ENCODE measurements around the gene DKKL1.

DKKL1 gene

GRCh38 chr19:49389406-49389805, 25.7 kb downstream of the DKKL1 start:
- Histone ChIP-seq H3K9ac (ENCODE audit: low read depth, low read length) (no peak overlapping the region), H3K4me2 (ENCODE audit: insufficient read depth, low read length) (no peak overlapping the region), H3K27me3 (ENCODE audit: insufficient read depth, low read length, poor library complexity) (no peaks in the 10 kb centered on the region), H3K9me3 (ENCODE audit: insufficient read depth, low read length, severe bottlenecking) (no peaks in the 10 kb centered on the region), H4K20me1 (ENCODE audit: insufficient read depth, low read length) (no peaks in the 10 kb centered on the region), H3K79me2 (ENCODE audit: insufficient read depth, low read length) (no peaks in the 10 kb centered on the region), H3K4me3 (ENCODE audit: low read depth in 1 of 2, low read length in 2 of 2) (no peak overlapping the region), H3K4me1 (ENCODE audit: insufficient read depth, low read length) (no peaks in the 10 kb centered on the region), H3K36me3 (ENCODE audit: insufficient read depth, low read length) (no peaks in the 10 kb centered on the region), H2AFZ (ENCODE audit: low read depth, low read length) (no peak overlapping the region), H3K27ac (ENCODE audit: low read length) (no peak overlapping the region)
- DNase-seq (no peak), ATAC-seq (ENCODE audit: insufficient read depth, low read depth) (no peak)
- TF ChIP-seq CTCF (IDR thresholded peaks at IDR 0.05; ENCODE audit: borderline replicate concordance, extremely low read depth, low read length, poor library complexity, severe bottlenecking) = no peak
- no peak for TF ChIP-seq EZH2 (IDR thresholded peaks at IDR 0.05; ENCODE audit: borderline replicate concordance, low read depth, low read length, severe bottlenecking)

- DNase-seq (no peak), ATAC-seq (ENCODE audit: insufficient read depth, low read depth) (no peak)
- H3K4me3 ChIP-seq (ENCODE audit: low read depth in 1 of 2, low read length in 2 of 2) = no peak overlapping the region
- H3K9ac ChIP-seq (ENCODE audit: low read depth, low read length) = no peak overlapping the region
- no peak overlapping the region for H2AFZ ChIP-seq (ENCODE audit: low read depth, low read length)
- H3K9me3 ChIP-seq (ENCODE audit: insufficient read depth, low read length, severe bottlenecking) = no peaks in the 10 kb centered on the region
- TF ChIP-seq CTCF (IDR thresholded peaks at IDR 0.05; ENCODE audit: borderline replicate concordance, extremely low read depth, low read length, poor library complexity, severe bottlenecking) (no peak), EZH2 (IDR thresholded peaks at IDR 0.05; ENCODE audit: borderline replicate concordance, low read depth, low read length, severe bottlenecking) (no peak)
- H3K36me3 ChIP-seq (ENCODE audit: insufficient read depth, low read length) = no peaks in the 10 kb centered on the region
- no peak overlapping the region for H3K27ac ChIP-seq (ENCODE audit: low read length)
- no peaks in the 10 kb centered on the region for H3K79me2 ChIP-seq (ENCODE audit: insufficient read depth, low read length)
- H4K20me1 ChIP-seq (ENCODE audit: insufficient read depth, low read length) = no peaks in the 10 kb centered on the region
- no peaks in the 10 kb centered on the region for H3K27me3 ChIP-seq (ENCODE audit: insufficient read depth, low read length, poor library complexity)
- H3K4me1 ChIP-seq (ENCODE audit: insufficient read depth, low read length) = no peaks in the 10 kb centered on the region
- no peak overlapping the region for H3K4me2 ChIP-seq (ENCODE audit: insufficient read depth, low read length)
Observed at GRCh38 chr19:49390131-49390928, 26.7 kb downstream of the DKKL1 start.

GRCh38 chr19:49390929-49391359, 27.3 kb downstream of the DKKL1 start:
- Histone ChIP-seq H3K79me2 (ENCODE audit: insufficient read depth, low read length) (no peaks in the 10 kb centered on the region), H3K4me3 (ENCODE audit: low read depth in 1 of 2, low read length in 2 of 2) (no peak overlapping the region), H3K36me3 (ENCODE audit: insufficient read depth, low read length) (no peaks in the 10 kb centered on the region), H2AFZ (ENCODE audit: low read depth, low read length) (no peak overlapping the region), H4K20me1 (ENCODE audit: insufficient read depth, low read length) (no peaks in the 10 kb centered on the region), H3K9ac (ENCODE audit: low read depth, low read length) (no peak overlapping the region), H3K27ac (ENCODE audit: low read length) (no peak overlapping the region), H3K4me2 (ENCODE audit: insufficient read depth, low read length) (no peak overlapping the region), H3K9me3 (ENCODE audit: insufficient read depth, low read length, severe bottlenecking) (no peaks in the 10 kb centered on the region), H3K4me1 (ENCODE audit: insufficient read depth, low read length) (no peaks in the 10 kb centered on the region), H3K27me3 (ENCODE audit: insufficient read depth, low read length, poor library complexity) (no peaks in the 10 kb centered on the region)
- TF ChIP-seq CTCF (IDR thresholded peaks at IDR 0.05; ENCODE audit: borderline replicate concordance, extremely low read depth, low read length, poor library complexity, severe bottlenecking) = no peak
- no peak for TF ChIP-seq EZH2 (IDR thresholded peaks at IDR 0.05; ENCODE audit: borderline replicate concordance, low read depth, low read length, severe bottlenecking)
- no peak for ATAC-seq (ENCODE audit: insufficient read depth, low read depth)
- DNase-seq = no peak

Data from DND-41 (cell line).